K562 (cell line): ENCODE data around the gene ITPRIP. TPM values are rescaled to one million over a fixed set of nuclear protein-coding genes. Genes with fewer than 3 reads are reported as not detected.

Source experiments
- BRCA1 ChIP-seq, 2 experiments: fragments of 450-650 bp in 1 of 2; sonication (generic) in 1 of 2; formaldehyde crosslinking in 1 of 2; IDR thresholded peaks; 2 replicates each; pipeline versions ENCODE4 v1.5.0 to v1.6.1; 2017 to 2020; ENCODE audit warnings: mild to moderate bottlenecking in 1 of 2, missing genetic modification reagents in 1 of 2
- CCAR2 ChIP-seq: fragments of 200-400 bp; formaldehyde crosslinking; IDR thresholded peaks from 2 replicates; pipeline ENCODE4 v1.6.1; 2017; ENCODE audit warnings: mild to moderate bottlenecking, low read depth, low read length
- NUFIP1 ChIP-seq: fragments of 450-650 bp; IDR thresholded peaks from 2 replicates; pipeline ENCODE4 v1.6.1; 2018; ENCODE audit not compliant: partially characterized antibody
- PCBP2 ChIP-seq: fragments of 200-400 bp; formaldehyde crosslinking; IDR thresholded peaks from 2 replicates; pipeline ENCODE4 v1.6.1; 2018; ENCODE audit warnings: low read length, low read depth, mild to moderate bottlenecking, moderate library complexity; ENCODE audit not compliant: poor library complexity, severe bottlenecking
- SMAD2 ChIP-seq: fragments of 150-350 bp; IDR thresholded peaks from 2 replicates; pipeline ENCODE4 v1.6.1; 2014; ENCODE audit warnings: low read depth, mild to moderate bottlenecking, low read length
- SP2 ChIP-seq: IDR thresholded peaks from 2 replicates; pipeline ENCODE4 v1.6.1; 2011; ENCODE audit warnings: mild to moderate bottlenecking, low read depth, low read length, moderate library complexity; ENCODE audit not compliant: poor library complexity, severe bottlenecking; ENCODE audit errors: extremely low read depth
- TBL1XR1 ChIP-seq, 2 experiments: IDR thresholded peaks; 2 replicates each; pipeline ENCODE4 v1.6.1; 2012; ENCODE audit warnings: improper control_type of control experiment in 2 of 2, low read length in 2 of 2, mild to moderate bottlenecking in 1 of 2
- TFE3 ChIP-seq: fragments of 450-650 bp; formaldehyde crosslinking; IDR thresholded peaks from 2 replicates; pipeline ENCODE4 v1.4.0; 2020; ENCODE audit warnings: mild to moderate bottlenecking, mixed read lengths
- THAP12 ChIP-seq: fragments of 250-450 bp; sonication (Bioruptor Pico); IDR thresholded peaks from 2 replicates; pipeline ENCODE4 v1.9.0; 2021; ENCODE audit warnings: mild to moderate bottlenecking, inconsistent platforms
- VEZF1 ChIP-seq: fragments of 200-800 bp; sonication (Bioruptor generic); IDR thresholded peaks from 2 replicates; pipeline ENCODE4 v1.6.1; 2017; ENCODE audit warnings: missing genetic modification characterization, missing compliant biosample characterization
- polyA plus RNA-seq, 8 experiments: library from polyadenylated mRNA; depleted of rRNA in 4 of 8; stranded (reverse) in 5 of 8; unstranded in 3 of 8; fragments of >200 nt; fragmentation: Nextera tagmentation in 2 of 8; fragmentation: Illumina TruSeq in 1 of 8; extraction: Ambion mirVana in 2 of 8; extraction: Trizol in 1 of 8; gene quantifications; 2 replicates each; pipeline versions ENCODE4 v1.2.1 to v1.2.3, GENCODE V29; 2011 to 2014; ENCODE audit warnings: inconsistent platforms in 1 of 8, missing spikeins in 1 of 8
- total RNA-seq, 7 experiments: library from RNA; depleted of rRNA in 6 of 7; stranded (reverse); fragments of >200 nt in 6 of 7; fragmentation: Illumina TruSeq in 2 of 7; extraction: Trizol in 2 of 7; gene quantifications; 2 replicates each; pipeline versions ENCODE4 v1.2.1 to v1.2.3, GENCODE V29; 2011 to 2021; ENCODE audit warnings: low replicate concordance in 1 of 7

Gene ITPRIP
- total and polyA plus RNA-seq, 9 of the 15 experiments (the other 6 are each of a cell fraction or from before 2014, with no cell fraction given), result 4.4 to 28.5 (median 10.9) TPM

- TF ChIP-seq VEZF1 (CRISPR knock-in tag) (peak; percentile 22; the same call in 1 of the 2 replicates), TFE3 (CRISPR knock-in tag) (no peak), THAP12 (no peak), SMAD2 (no peak), CCAR2 (no peak), PCBP2 (no peak), SP2 (no peak), NUFIP1 (no peak), BRCA1 (IDR thresholded peaks at IDR 0.05) (no peak), BRCA1 (CRISPR knock-in tag; IDR thresholded peaks at IDR 0.05) (no peak), TBL1XR1 (IDR thresholded peaks at IDR 0.05; ENCODE audit: low read length in 2 of 2) (peak in 1 of 2 experiments; percentile 46; a peak in 1 of 4 replicates)
Measured at GRCh38 chr10:104353325-104354048, 15.2 kb upstream of the ITPRIP start, which contains the start of gene CFAP58 (continued).
